Activated naive CD4-positive, alpha-beta T cell treated with anti-CD3 and anti-CD28 coated beads, Interleukin-2, amount 50 U/mL, for 16 hours (primary cell): ENCODE data around the gene FAM43A.

Experiments used
- DNase-seq: peaks from one replicate; pipeline ENCODE4 v3.0.0-alpha.2; 2020

Gene FAM43A

GRCh38 chr3:194676471-194676870, 9.2 kb upstream of the FAM43A start:
- no peak for DNase-seq

GRCh38 chr3:194680888-194681615, 4.6 kb upstream of the FAM43A start:
- no peak for DNase-seq

- DNase-seq, result no peak
These were observed 3.4 kb upstream of the FAM43A start for GRCh38 chr3:194682189-194682693.

GRCh38 chr3:194682694-194683310, 2.9 kb upstream of the FAM43A start:
- peak; percentile 60 for DNase-seq

- no peak for DNase-seq
These were observed 2.3 kb upstream of the FAM43A start for GRCh38 chr3:194683380-194683779.

- no peak for DNase-seq
These were observed 492 bp upstream of the FAM43A start for GRCh38 chr3:194685065-194685717.

GRCh38 chr3:194686414-194686815, 732 bp downstream of the FAM43A start:
- DNase-seq, result no peak

GRCh38 chr3:194686816-194687637, 1.3 kb downstream of the FAM43A start:
- peak; percentile 34 for DNase-seq

GRCh38 chr3:194687638-194688199, 2.0 kb downstream of the FAM43A start:
- peak; percentile 75 for DNase-seq

GRCh38 chr3:194688200-194688740, 2.6 kb downstream of the FAM43A start:
- DNase-seq, result no peak

- DNase-seq, result no peak
These were observed 3.3 kb downstream of the FAM43A start for GRCh38 chr3:194688946-194689345.

GRCh38 chr3:194689493-194689944, 3.8 kb downstream of the FAM43A start:
- no peak for DNase-seq

GRCh38 chr3:194690501-194691372, 5.1 kb downstream of the FAM43A start:
- no peak for DNase-seq

GRCh38 chr3:194691481-194692283, 6.0 kb downstream of the FAM43A start:
- DNase-seq, result no peak

GRCh38 chr3:194696702-194697101, 11.0 kb downstream of the FAM43A start:
- DNase-seq, result no peak

- no peak for DNase-seq
These were observed 16.9 kb downstream of the FAM43A start for GRCh38 chr3:194702545-194702944.

- DNase-seq, result no peak
These were observed 19.5 kb downstream of the FAM43A start for GRCh38 chr3:194705227-194705626.

GRCh38 chr3:194705761-194706160, 20.1 kb downstream of the FAM43A start:
- DNase-seq, result no peak

GRCh38 chr3:194707147-194707540, 21.5 kb downstream of the FAM43A start:
- DNase-seq, result no peak

GRCh38 chr3:194711286-194711685, 25.6 kb downstream of the FAM43A start:
- no peak for DNase-seq
